NT2/D1 (cell line): ENCODE measurements around the gene CMC4.

ENCODE experiments used
- DNase-seq: peaks from one replicate; pipeline ENCODE4 v3.0.0-alpha.2; 2011; ENCODE audit warnings: low read depth, low spot score
- H3K27me3 ChIP-seq: 2 replicates; pipeline ENCODE4 v1.6.0; 2011; ENCODE audit warnings: mild to moderate bottlenecking; ENCODE audit not compliant: insufficient read length, insufficient read depth
- H3K36me3 ChIP-seq: 2 replicates; pipeline ENCODE4 v1.6.1; 2011; ENCODE audit warnings: mild to moderate bottlenecking, low read length, mixed read lengths; ENCODE audit not compliant: insufficient read depth, insufficient read length
- H3K4me1 ChIP-seq: 2 replicates; pipeline ENCODE4 v1.5.1; 2011; ENCODE audit not compliant: insufficient read depth, insufficient read length
- H3K4me3 ChIP-seq: 2 replicates; pipeline ENCODE4 v1.5.1; 2011; ENCODE audit warnings: low read depth; ENCODE audit not compliant: insufficient read length
- H3K9ac ChIP-seq: 2 replicates; pipeline ENCODE4 v1.6.0; 2011; ENCODE audit warnings: low read depth; ENCODE audit not compliant: insufficient read length
- H3K9me3 ChIP-seq: 2 replicates; pipeline ENCODE4 v1.5.1; 2011; ENCODE audit warnings: mild to moderate bottlenecking, low read length; ENCODE audit not compliant: insufficient read depth
- SUZ12 ChIP-seq: IDR thresholded peaks from 2 replicates; pipeline ENCODE4 v1.6.1; 2011; ENCODE audit not compliant: insufficient read length, insufficient read depth; ENCODE audit errors: extremely low read depth
- YY1 ChIP-seq: IDR thresholded peaks from 2 replicates; pipeline ENCODE4 v1.6.1; 2011; ENCODE audit not compliant: insufficient read length, insufficient read depth
- ZNF274 ChIP-seq: IDR thresholded peaks from 2 replicates; pipeline ENCODE4 v1.6.1; 2011; ENCODE audit warnings: mild to moderate bottlenecking, low read depth, low read length

Gene CMC4

DNA sequence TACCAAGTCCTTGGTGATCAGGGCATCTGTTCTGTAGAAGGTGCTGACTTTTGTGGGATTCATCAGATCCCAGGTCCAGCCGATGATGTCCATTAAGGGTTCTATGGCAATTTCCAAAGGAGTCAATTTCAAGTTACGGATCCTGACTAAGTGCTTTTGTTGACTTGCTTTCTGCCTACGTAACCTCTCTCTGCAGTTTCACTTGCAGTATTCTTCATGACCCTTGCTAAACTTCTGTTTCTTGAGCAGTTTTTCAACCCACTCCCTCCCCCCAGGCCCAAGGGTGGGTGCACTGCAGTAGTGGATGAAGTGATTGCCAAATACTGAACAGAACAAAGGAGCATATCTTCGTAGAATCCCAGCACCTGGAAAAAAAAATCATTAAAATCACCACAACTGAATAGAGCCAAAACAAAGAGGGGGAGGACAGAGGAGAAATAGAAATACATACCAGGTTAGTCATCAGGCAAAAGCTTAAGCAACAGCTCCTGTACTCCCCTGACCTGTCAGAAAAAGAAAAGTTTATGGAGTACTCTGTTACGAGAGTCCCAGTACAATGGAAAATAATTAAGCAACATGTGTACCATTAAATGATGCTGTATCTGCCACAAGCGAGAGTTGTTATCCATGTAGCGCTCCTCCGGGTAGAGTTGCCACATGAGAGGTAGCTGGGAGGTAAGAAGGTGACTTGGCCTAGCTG is 5.8 kb downstream of the CMC4 start:
- TF ChIP-seq YY1: no peak
- TF ChIP-seq ZNF274: no peak
- no peak for TF ChIP-seq SUZ12
- Histone ChIP-seq H3K4me3 (no peak overlapping the region), H3K9ac (no peak overlapping the region), H3K36me3 (no peaks in the 10 kb centered on the region), H3K4me1 (no peaks in the 10 kb centered on the region), H3K9me3 (no peaks in the 10 kb centered on the region), H3K27me3 (no peaks in the 10 kb centered on the region)
- DNase-seq: no peak

DNA sequence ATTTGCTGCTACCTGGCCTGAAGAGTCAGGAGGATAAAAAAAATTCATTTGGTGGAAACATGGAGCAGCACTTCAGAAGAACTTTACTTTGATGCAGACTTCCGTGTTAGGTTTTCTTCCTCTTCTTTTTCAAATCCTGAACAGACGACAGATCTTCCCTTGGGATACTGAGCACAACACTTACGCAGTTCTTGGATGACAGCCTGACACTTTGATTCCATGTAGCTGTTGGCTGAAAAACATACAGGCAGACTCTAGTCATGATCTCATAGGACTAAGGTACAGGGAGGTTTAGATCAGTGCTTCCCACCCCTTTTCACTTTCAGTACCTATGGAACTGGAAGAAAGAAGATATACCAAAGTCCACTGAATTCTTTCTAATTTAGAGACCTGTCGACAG is 9.2 kb downstream of the CMC4 start:
- H3K4me1 ChIP-seq: no peaks in the 10 kb centered on the region
- H3K9me3 ChIP-seq: no peaks in the 10 kb centered on the region
- DNase-seq: no peak
- H3K27me3 ChIP-seq: no peaks in the 10 kb centered on the region
- TF ChIP-seq ZNF274 (no peak), YY1 (no peak), SUZ12 (no peak)
- H3K4me3 ChIP-seq: no peak overlapping the region
- peaks cover 3% of the 10 kb centered on the region for H3K36me3 ChIP-seq
- H3K9ac ChIP-seq: no peak overlapping the region

DNA sequence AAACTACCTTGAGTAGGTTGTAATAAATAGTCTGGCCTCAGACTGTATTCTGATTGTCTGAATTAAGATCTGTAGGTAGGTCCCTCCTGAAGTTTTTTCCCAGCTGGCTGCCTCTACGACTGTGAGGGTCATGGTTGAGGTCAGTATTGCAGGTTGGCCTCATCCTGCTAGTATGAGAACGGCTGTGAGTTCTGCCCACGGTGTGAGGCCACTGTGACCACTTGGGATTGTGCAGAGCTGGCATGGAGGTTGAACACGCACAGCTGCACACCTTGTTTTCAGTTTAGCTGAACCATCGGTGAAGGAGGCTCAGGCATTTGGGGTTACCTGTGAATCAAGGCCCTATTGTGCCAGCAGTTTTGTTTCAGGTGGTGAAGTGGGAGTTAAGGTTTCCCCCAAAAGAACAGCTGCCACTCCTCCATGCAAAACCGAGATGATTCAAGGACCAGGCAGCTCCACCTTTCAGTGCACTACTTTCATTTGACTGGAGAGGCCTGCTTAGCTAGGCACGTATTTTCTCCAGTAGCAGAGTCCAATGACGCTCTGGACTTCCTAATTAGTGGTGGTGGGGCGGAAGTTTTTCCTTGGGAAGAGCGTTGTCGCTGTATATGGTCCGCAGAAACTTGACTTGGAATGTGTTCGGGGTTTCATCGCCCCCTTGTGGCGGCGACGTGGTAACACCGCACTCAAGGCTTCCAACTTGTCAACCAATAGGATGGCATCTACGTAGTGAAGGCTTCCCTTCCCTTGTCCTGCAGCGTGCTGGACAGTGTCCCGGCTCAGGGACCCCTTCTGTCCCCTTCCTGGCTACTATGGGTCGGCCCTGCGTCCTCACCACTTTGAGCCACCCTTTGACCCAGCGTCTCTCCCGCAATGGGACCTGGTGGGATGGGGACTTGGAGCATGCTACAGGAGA is 13.8 kb downstream of the CMC4 start:
- TF ChIP-seq ZNF274: no peak
- TF ChIP-seq SUZ12: no peak
- TF ChIP-seq YY1: no peak
- Histone ChIP-seq H3K4me3 (no peak overlapping the region), H3K9me3 (no peaks in the 10 kb centered on the region), H3K36me3 (peaks cover 3% of the 10 kb centered on the region), H3K27me3 (no peaks in the 10 kb centered on the region), H3K9ac (no peak overlapping the region), H3K4me1 (no peaks in the 10 kb centered on the region)
- DNase-seq: peak; percentile 38

DNA sequence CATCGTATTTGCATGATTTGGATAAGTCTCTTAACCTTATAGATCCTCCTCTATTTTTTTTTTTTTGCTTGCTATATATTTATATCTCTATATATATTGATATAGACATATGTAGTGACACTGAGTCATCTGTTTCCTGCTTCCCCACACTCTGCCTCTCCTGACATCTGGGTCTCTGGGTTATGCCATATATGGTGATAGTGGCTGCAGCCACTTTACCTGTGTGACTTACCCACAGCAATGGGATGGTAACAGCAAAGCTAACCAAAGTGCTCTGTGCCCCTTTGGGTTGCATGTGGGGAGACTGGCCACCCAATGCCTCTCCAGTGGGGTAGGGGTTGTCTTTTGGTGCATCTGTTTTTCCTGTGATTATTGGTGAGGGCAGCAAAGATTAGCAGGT is 14.5 kb downstream of the CMC4 start:
- DNase-seq: no peak
- no peak for TF ChIP-seq SUZ12
- TF ChIP-seq YY1: no peak
- TF ChIP-seq ZNF274: no peak
- Histone ChIP-seq H3K9ac (no peak overlapping the region), H3K36me3 (peaks cover 3% of the 10 kb centered on the region), H3K4me3 (no peak overlapping the region), H3K27me3 (no peaks in the 10 kb centered on the region), H3K9me3 (no peaks in the 10 kb centered on the region), H3K4me1 (no peaks in the 10 kb centered on the region)

DNA sequence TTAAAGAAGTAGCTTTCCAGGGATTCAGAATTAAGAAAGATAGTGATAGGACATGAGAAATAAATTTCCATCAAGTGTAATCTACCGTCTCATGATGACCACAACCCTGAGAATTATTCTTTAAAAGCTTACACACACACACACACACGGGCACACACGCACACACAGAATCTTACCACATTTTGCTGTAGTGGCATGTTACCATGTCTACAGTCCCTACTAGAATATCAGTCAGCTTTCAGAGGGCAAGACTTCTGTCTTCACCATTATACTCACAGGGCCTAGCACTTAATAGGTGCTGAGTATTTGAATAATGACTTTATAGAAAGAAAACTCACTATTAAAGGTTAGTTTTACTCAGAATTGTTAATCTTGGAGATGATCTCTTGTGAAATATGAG is 15.4 kb downstream of the CMC4 start:
- H3K9me3 ChIP-seq: no peaks in the 10 kb centered on the region
- no peak overlapping the region for H3K9ac ChIP-seq
- H3K4me1 ChIP-seq: no peaks in the 10 kb centered on the region
- H3K27me3 ChIP-seq: no peaks in the 10 kb centered on the region
- H3K36me3 ChIP-seq: peaks cover 3% of the 10 kb centered on the region
- no peak overlapping the region for H3K4me3 ChIP-seq
- DNase-seq: no peak
- TF ChIP-seq YY1 (no peak), SUZ12 (no peak), ZNF274 (no peak)

DNA sequence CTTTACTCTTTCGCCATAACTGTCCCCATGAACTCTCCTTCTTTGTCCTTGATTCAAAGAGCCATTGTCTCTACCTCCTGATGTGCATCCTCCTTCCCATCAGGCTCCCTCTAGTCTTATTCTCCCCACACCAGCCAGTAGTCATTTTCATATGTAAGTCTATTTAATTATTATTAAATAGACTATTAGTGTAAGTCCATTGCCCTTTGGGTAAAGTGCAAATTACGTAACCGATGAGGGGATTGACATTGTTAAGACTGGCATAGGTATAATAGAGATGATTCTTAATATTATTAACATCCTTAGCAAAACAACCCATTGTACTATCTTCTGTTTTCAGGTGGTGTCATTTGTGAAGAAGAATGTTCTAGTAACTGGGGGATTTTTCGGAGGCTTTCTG is 16.7 kb downstream of the CMC4 start:
- peaks cover 7% of the 10 kb centered on the region for H3K36me3 ChIP-seq
- DNase-seq: no peak
- TF ChIP-seq ZNF274: no peak
- no peak for TF ChIP-seq SUZ12
- no peak for TF ChIP-seq YY1
- H3K9me3 ChIP-seq: no peaks in the 10 kb centered on the region
- H3K4me1 ChIP-seq: no peaks in the 10 kb centered on the region
- no peak overlapping the region for H3K4me3 ChIP-seq
- H3K9ac ChIP-seq: no peak overlapping the region
- no peaks in the 10 kb centered on the region for H3K27me3 ChIP-seq

DNA sequence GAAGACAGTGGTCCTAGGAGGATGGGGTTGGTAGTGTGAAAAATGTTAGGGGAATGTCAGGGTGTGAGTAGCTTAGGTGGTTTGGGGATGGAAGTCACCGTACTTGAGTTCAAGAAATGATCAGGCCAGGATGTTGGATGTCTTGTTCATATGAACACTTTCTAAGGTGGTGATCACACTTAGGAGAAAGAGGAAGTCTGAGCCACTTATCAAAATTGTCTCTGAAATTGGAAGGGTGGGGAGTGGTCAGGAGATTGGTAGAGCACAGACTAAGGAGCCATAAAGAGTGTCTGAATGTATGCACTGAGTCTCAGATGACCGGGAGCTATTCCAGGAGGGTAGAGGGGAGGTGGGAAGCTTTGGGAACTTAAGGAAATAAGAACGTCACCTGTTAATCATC is 17.3 kb downstream of the CMC4 start:
- no peaks in the 10 kb centered on the region for H3K9me3 ChIP-seq
- no peak for TF ChIP-seq YY1
- TF ChIP-seq SUZ12: no peak
- no peak for TF ChIP-seq ZNF274
- no peaks in the 10 kb centered on the region for H3K4me1 ChIP-seq
- no peak for DNase-seq
- H3K27me3 ChIP-seq: no peaks in the 10 kb centered on the region
- peaks cover 7% of the 10 kb centered on the region for H3K36me3 ChIP-seq
- no peak overlapping the region for H3K4me3 ChIP-seq
- no peak overlapping the region for H3K9ac ChIP-seq
